ENCODE data around the gene VGLL2.

VGLL2 gene

DNA sequence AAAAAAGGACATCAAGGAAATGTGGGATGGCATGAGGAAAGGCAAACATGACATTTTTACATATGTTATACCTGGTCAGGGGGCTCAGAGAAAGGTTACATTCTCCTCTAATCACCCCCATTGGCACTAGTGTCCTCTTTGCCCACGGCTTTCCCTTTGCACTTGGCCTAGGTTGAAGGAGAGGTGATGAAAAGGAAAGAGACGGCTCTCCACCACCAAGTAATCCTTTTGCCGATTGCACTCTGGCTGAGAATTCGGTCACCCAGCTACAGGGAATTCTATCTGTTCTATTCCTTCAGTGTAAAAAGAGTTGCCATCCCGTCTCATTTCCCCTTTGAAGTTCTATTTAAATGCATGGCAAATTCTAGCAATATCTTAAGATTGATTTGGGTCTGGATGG is 10.4 kb downstream of the VGLL2 start:
- H3K4me1 ChIP-seq (ENCODE audit: control insufficient read depth in 1 of 2, insufficient read depth in 1 of 2, low read depth in 1 of 2, low read length in 1 of 2): no peaks in the 10 kb centered on the region
- TF ChIP-seq CTCF (IDR thresholded peaks at IDR 0.05): no peak
- H3K36me3 ChIP-seq: no peaks in the 10 kb centered on the region
- no peaks in the 10 kb centered on the region for H3K9me3 ChIP-seq
- H3K27me3 ChIP-seq: peaks cover 68% of the 10 kb centered on the region
- H3K4me3 ChIP-seq (ENCODE audit: low read depth in 1 of 2, low read length in 1 of 2): no peak overlapping the region
- H3K27ac ChIP-seq: no peak overlapping the region

- Histone ChIP-seq H3K27me3 (peaks cover 57% of the 10 kb centered on the region), H3K27ac (no peak overlapping the region), H3K36me3 (no peaks in the 10 kb centered on the region), H3K9me3 (no peaks in the 10 kb centered on the region), H3K4me3 (ENCODE audit: low read depth in 1 of 2, low read length in 1 of 2) (no peak overlapping the region), H3K4me1 (ENCODE audit: control insufficient read depth in 1 of 2, insufficient read depth in 1 of 2, low read depth in 1 of 2, low read length in 1 of 2) (no peaks in the 10 kb centered on the region)
- TF ChIP-seq CTCF (IDR thresholded peaks at IDR 0.05): no peak
Measured at GRCh38 chr6:117276778-117277316, 11.5 kb downstream of the VGLL2 start.

DNA sequence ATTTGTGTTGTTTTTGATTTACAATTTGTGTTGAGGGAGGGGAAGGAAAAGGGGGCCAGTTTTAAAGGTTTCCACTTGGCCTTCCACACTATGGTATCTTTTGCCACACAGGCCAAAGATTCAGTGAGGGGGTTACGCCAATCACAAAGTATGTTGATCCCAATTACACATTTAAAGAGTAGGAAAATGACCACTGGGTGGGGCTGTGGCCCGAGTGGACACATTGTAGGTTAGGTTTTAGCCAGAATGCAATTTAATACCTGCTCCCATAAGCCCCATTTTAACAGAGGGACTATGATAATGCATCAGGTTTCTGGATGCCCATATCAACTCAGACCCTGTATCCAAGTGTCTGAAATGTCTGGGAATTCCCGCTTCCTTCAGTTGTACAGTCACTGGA is 15.6 kb downstream of the VGLL2 start:
- no peaks in the 10 kb centered on the region for H3K9me3 ChIP-seq
- H3K4me1 ChIP-seq (ENCODE audit: control insufficient read depth in 1 of 2, insufficient read depth in 1 of 2, low read depth in 1 of 2, low read length in 1 of 2): no peaks in the 10 kb centered on the region
- H3K4me3 ChIP-seq (ENCODE audit: low read depth in 1 of 2, low read length in 1 of 2): no peak overlapping the region
- no peak overlapping the region for H3K27ac ChIP-seq
- H3K36me3 ChIP-seq: no peaks in the 10 kb centered on the region
- TF ChIP-seq CTCF (IDR thresholded peaks at IDR 0.05): no peak
- H3K27me3 ChIP-seq: peaks cover 16% of the 10 kb centered on the region

DNA sequence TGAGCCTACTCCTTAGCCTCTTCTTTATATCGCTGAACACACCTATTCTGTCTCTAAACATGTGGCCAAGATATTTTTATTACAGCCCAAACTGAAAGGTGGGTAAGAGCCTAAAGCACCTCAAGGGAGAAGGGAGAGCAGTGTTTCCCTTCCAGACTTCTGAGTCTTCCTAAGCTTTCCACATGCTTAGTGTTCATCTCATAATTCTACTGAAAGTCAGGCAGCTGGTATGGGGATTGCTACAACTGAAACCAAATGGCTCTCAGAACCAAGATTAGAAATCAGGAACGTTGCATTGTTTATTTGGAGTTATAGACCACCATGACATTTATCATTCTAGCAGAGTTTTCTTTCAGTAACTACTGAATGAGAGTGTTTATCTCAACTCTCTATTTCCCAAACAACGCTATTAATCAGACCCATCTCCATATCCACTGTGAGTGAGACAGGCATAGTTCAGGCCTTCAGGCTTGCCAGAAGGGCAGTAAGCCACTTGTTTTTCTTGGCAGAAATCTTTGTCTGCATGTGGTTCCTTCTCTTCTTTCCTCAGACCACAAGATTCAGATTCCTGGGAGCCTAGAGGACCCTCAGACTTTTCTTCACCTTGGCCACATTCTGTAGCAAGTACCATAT is 22.8 kb downstream of the VGLL2 start:
- Histone ChIP-seq H3K9me3 (no peaks in the 10 kb centered on the region), H3K36me3 (no peaks in the 10 kb centered on the region), H3K27me3 (no peaks in the 10 kb centered on the region), H3K27ac (no peak overlapping the region), H3K4me1 (ENCODE audit: control insufficient read depth in 1 of 2, insufficient read depth in 1 of 2, low read depth in 1 of 2, low read length in 1 of 2) (no peaks in the 10 kb centered on the region), H3K4me3 (ENCODE audit: low read depth in 1 of 2, low read length in 1 of 2) (no peak overlapping the region)
- no peak for TF ChIP-seq CTCF (IDR thresholded peaks at IDR 0.05)

DNA sequence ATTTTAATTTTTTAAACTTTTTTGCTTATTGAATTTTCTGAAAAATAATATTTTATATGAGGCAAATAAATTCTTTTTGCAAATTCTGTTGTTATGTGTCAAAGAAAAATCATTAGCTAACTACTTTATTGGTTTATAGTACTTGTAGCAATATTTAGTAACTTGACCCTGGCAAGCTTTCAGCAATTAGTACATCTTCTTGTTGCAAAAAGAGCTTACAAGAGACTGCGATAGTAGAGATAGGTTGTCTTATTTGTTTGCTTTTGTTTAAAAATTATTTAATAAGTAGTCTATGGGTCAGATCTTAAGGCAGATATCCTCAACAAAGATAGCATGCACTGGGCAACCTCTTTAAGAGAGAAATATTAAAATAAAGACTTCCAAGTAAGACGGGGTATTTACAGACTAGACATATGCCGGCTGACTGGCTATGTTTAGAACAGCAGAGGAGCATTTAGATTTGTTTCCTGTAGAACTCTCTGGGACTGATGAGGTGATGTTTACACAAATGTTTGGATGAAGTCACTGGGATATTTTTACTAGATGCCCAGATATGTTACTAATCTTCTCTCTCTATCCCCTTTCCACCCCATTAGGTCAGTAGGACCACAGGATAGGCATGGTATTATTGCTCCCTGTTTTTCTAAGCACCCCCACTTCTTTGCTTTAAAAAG is 25.0 kb downstream of the VGLL2 start:
- Histone ChIP-seq H3K27me3 (no peaks in the 10 kb centered on the region), H3K4me3 (ENCODE audit: low read depth in 1 of 2, low read length in 1 of 2) (no peak overlapping the region), H3K9me3 (no peaks in the 10 kb centered on the region), H3K27ac (no peak overlapping the region), H3K36me3 (no peaks in the 10 kb centered on the region), H3K4me1 (ENCODE audit: control insufficient read depth in 1 of 2, insufficient read depth in 1 of 2, low read depth in 1 of 2, low read length in 1 of 2) (no peaks in the 10 kb centered on the region)
- TF ChIP-seq CTCF (IDR thresholded peaks at IDR 0.05): no peak
